DOHH2 (cell line): ENCODE results near the gene THYN1.
A peak's percentile ranks its signal among the peaks of the same experiment; 100 is the strongest.

ENCODE experiments used
- H3F3A ChIP-seq: fragments of 200-600 bp; sonication (generic), shearing (Covaris generic); 2 replicates; pipeline ENCODE4 v1.6.0; 2016; ENCODE audit warnings: antibody characterized with exemption, mild to moderate bottlenecking; ENCODE audit not compliant: control insufficient read depth, insufficient read depth
- H3K27ac ChIP-seq: fragments of 200-600 bp; sonication (generic); 2 replicates; pipeline ENCODE4 v1.5.1; 2014; ENCODE audit warnings: low read depth, mild to moderate bottlenecking, low read length, moderate library complexity
- H3K27me3 ChIP-seq: fragments of 200-600 bp; sonication (generic); 2 replicates; pipeline ENCODE4 v1.6.1; 2014; ENCODE audit warnings: mild to moderate bottlenecking, low read length, mixed read lengths; ENCODE audit not compliant: control insufficient read depth
- H3K36me3 ChIP-seq: fragments of 200-600 bp; sonication (generic); 2 replicates; pipeline ENCODE4 v1.6.1; 2014; ENCODE audit warnings: mild to moderate bottlenecking, low read length, moderate library complexity, mixed read lengths; ENCODE audit not compliant: control insufficient read depth
- H3K4me1 ChIP-seq: fragments of 200-600 bp; sonication (generic); 2 replicates; pipeline ENCODE4 v1.6.1; 2014; ENCODE audit warnings: mild to moderate bottlenecking, low read length, mixed read lengths; ENCODE audit not compliant: control insufficient read depth
- H3K4me2 ChIP-seq: fragments of 200-600 bp; sonication (generic); 2 replicates; pipeline ENCODE4 v1.6.0; 2014; ENCODE audit warnings: mild to moderate bottlenecking, low read length, moderate library complexity
- H3K4me3 ChIP-seq: fragments of 200-600 bp; sonication (generic); 2 replicates; pipeline ENCODE4 v1.5.1; 2014; ENCODE audit warnings: mild to moderate bottlenecking, low read length, mixed read lengths
- H3K79me2 ChIP-seq: fragments of 200-600 bp; sonication (generic); 2 replicates; pipeline ENCODE4 v1.6.1; 2014; ENCODE audit warnings: mild to moderate bottlenecking, low read length, mixed read lengths; ENCODE audit not compliant: control insufficient read depth
- H3K9me2 ChIP-seq: fragments of 200-600 bp; sonication (generic); replicated peaks from 2 replicates; pipeline ENCODE4 v1.6.1; 2014; ENCODE audit warnings: mild to moderate bottlenecking, low read length, mixed read lengths; ENCODE audit not compliant: control insufficient read depth
- H3K9me3 ChIP-seq: fragments of 200-600 bp; sonication (generic); 2 replicates; pipeline ENCODE4 v1.6.1; 2014; ENCODE audit warnings: antibody characterized with exemption, low read length, mixed read lengths; ENCODE audit not compliant: control insufficient read depth, insufficient read depth
- H4K20me1 ChIP-seq: fragments of 200-600 bp; sonication (generic); 2 replicates; pipeline ENCODE4 v1.6.0; 2014; ENCODE audit warnings: low read depth, mild to moderate bottlenecking, antibody characterized with exemption, low read length, moderate library complexity; ENCODE audit not compliant: control insufficient read depth, insufficient read depth
- EZH2phosphoT487 ChIP-seq: fragments of 200-600 bp; sonication (generic); IDR thresholded peaks from 2 replicates; pipeline ENCODE4 v1.6.1; 2017; ENCODE audit warnings: borderline replicate concordance, mild to moderate bottlenecking, antibody characterized with exemption, low read length, moderate library complexity, mixed read lengths
- TF ChIP-seq, protein P1 (sequence below): fragments of 200-600 bp; sonication (generic); IDR thresholded peaks from one replicate; pipeline ENCODE4 v1.5.1; 2014; ENCODE audit warnings: antibody characterized with exemption, mild to moderate bottlenecking, low read depth, low read length; ENCODE audit not compliant: poor library complexity, severe bottlenecking

THYN1 gene

GRCh38 chr11:134245434-134245833 is 7.7 kb downstream of the THYN1 start:
- H3K4me1 ChIP-seq = no peaks in the 10 kb centered on the region
- H3K4me3 ChIP-seq = no peak overlapping the region
- H4K20me1 ChIP-seq = peaks cover 4% of the 10 kb centered on the region
- no peaks in the 10 kb centered on the region for H3F3A ChIP-seq
- 0 out of 2 replicates have a peak, but pooled peaks cover 3% of the 10 kb centered on the region for H3K27me3 ChIP-seq
- no peak for TF ChIP-seq EZH2phosphoT487
- TF ChIP-seq, protein P1, sequence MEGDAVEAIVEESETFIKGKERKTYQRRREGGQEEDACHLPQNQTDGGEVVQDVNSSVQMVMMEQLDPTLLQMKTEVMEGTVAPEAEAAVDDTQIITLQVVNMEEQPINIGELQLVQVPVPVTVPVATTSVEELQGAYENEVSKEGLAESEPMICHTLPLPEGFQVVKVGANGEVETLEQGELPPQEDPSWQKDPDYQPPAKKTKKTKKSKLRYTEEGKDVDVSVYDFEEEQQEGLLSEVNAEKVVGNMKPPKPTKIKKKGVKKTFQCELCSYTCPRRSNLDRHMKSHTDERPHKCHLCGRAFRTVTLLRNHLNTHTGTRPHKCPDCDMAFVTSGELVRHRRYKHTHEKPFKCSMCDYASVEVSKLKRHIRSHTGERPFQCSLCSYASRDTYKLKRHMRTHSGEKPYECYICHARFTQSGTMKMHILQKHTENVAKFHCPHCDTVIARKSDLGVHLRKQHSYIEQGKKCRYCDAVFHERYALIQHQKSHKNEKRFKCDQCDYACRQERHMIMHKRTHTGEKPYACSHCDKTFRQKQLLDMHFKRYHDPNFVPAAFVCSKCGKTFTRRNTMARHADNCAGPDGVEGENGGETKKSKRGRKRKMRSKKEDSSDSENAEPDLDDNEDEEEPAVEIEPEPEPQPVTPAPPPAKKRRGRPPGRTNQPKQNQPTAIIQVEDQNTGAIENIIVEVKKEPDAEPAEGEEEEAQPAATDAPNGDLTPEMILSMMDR = no peak
- no peak overlapping the region for H3K27ac ChIP-seq
- peaks cover 32% of the 10 kb centered on the region for H3K36me3 ChIP-seq
- no peaks in the 10 kb centered on the region for H3K9me3 ChIP-seq
- no peaks in the 10 kb centered on the region for H3K79me2 ChIP-seq
- no peaks in the 10 kb centered on the region for H3K9me2 ChIP-seq
- H3K4me2 ChIP-seq = no peak overlapping the region

GRCh38 chr11:134244593-134244992 is 8.6 kb downstream of the THYN1 start:
- TF ChIP-seq, protein P1 = peak; percentile 77
- TF ChIP-seq EZH2phosphoT487 = no peak
- Histone ChIP-seq H3K27ac (no peak overlapping the region), H3K4me1 (no peaks in the 10 kb centered on the region), H3K4me3 (no peak overlapping the region), H3K9me3 (no peaks in the 10 kb centered on the region), H3K9me2 (no peaks in the 10 kb centered on the region), H4K20me1 (peaks cover 4% of the 10 kb centered on the region), H3K27me3 (0 out of 2 replicates have a peak, but pooled peaks cover 3% of the 10 kb centered on the region), H3K79me2 (no peaks in the 10 kb centered on the region), H3F3A (no peaks in the 10 kb centered on the region), H3K36me3 (peaks cover 24% of the 10 kb centered on the region), H3K4me2 (no peak overlapping the region)

GRCh38 chr11:134243913-134244312 is 9.2 kb downstream of the THYN1 start:
- Histone ChIP-seq H3K4me2 (no peak overlapping the region), H3K9me2 (no peaks in the 10 kb centered on the region), H3F3A (no peaks in the 10 kb centered on the region), H3K79me2 (no peaks in the 10 kb centered on the region), H3K27me3 (peaks cover 7% of the 10 kb centered on the region; the same call in 1 of the 2 replicates), H4K20me1 (peaks cover 4% of the 10 kb centered on the region), H3K36me3 (peaks cover 18% of the 10 kb centered on the region), H3K4me3 (no peak overlapping the region), H3K27ac (no peak overlapping the region), H3K4me1 (no peaks in the 10 kb centered on the region), H3K9me3 (no peaks in the 10 kb centered on the region)
- TF ChIP-seq, protein P1 = no peak
- TF ChIP-seq EZH2phosphoT487 = no peak
